H9 (cell line): ENCODE measurements around the gene COG2. TPM values are rescaled to one million over a fixed set of nuclear protein-coding genes. Genes with fewer than 3 reads are reported as not detected.

Source experiments
- DNase-seq: peaks from one replicate; pipeline ENCODE4 v3.0.0-alpha.2; 2017
- H2AFZ ChIP-seq: one replicate; pipeline ENCODE4 v1.6.1; 2013; ENCODE audit warnings: mild to moderate bottlenecking, low read length, control low read depth, moderate library complexity
- H2AK5ac ChIP-seq: 2 replicates; pipeline ENCODE4 v1.6.1; 2013; ENCODE audit warnings: low read length, control low read depth, mixed read lengths; ENCODE audit not compliant: insufficient read length
- H2BK120ac ChIP-seq: one replicate; pipeline ENCODE4 v1.6.1; 2013; ENCODE audit warnings: low read depth, mild to moderate bottlenecking, low read length, control low read depth, inconsistent platforms; ENCODE audit not compliant: poor library complexity, severe bottlenecking
- H2BK12ac ChIP-seq: 2 replicates; pipeline ENCODE4 v1.6.1; 2013; ENCODE audit warnings: low read length, control low read depth, mixed read lengths, low read depth; ENCODE audit not compliant: insufficient read length
- H2BK15ac ChIP-seq: 2 replicates; pipeline ENCODE4 v1.6.1; 2013; ENCODE audit warnings: low read depth, low read length, control low read depth
- H2BK20ac ChIP-seq: one replicate; pipeline ENCODE4 v1.6.1; 2013; ENCODE audit warnings: low read depth, mild to moderate bottlenecking, low read length, control low read depth, inconsistent platforms; ENCODE audit not compliant: poor library complexity, severe bottlenecking
- H2BK5ac ChIP-seq: 2 replicates; pipeline ENCODE4 v1.6.1; 2013; ENCODE audit warnings: low read length, control low read depth, mixed read lengths; ENCODE audit not compliant: insufficient read length
- H3K14ac ChIP-seq: 2 replicates; pipeline ENCODE4 v1.6.1; 2013; ENCODE audit warnings: low read length, control low read depth; ENCODE audit not compliant: insufficient read depth
- H3K18ac ChIP-seq: 2 replicates; pipeline ENCODE4 v1.6.1; 2013; ENCODE audit warnings: low read depth, mild to moderate bottlenecking, mixed read lengths, low read length, control low read depth; ENCODE audit not compliant: insufficient read length
- H3K23ac ChIP-seq: 2 replicates; pipeline ENCODE4 v1.6.1; 2013; ENCODE audit warnings: low read length, control low read depth, mixed read lengths, low read depth; ENCODE audit not compliant: insufficient read length
- H3K23me2 ChIP-seq: 2 replicates; pipeline ENCODE4 v1.6.1; 2013; ENCODE audit warnings: low read depth, mild to moderate bottlenecking, mixed read lengths, low read length, control low read depth; ENCODE audit not compliant: insufficient read length, poor library complexity, severe bottlenecking
- H3K27ac ChIP-seq: 2 replicates; pipeline ENCODE4 v1.5.1; 2013; ENCODE audit warnings: low read length, control low read depth, mixed read lengths, low read depth; ENCODE audit not compliant: insufficient read length
- H3K27me3 ChIP-seq: 2 replicates; pipeline ENCODE4 v1.6.1; 2013; ENCODE audit warnings: low read length, control low read depth, inconsistent platforms; ENCODE audit not compliant: insufficient read depth
- H3K4ac ChIP-seq: 2 replicates; pipeline ENCODE4 v1.6.1; 2013; ENCODE audit warnings: low read depth, mild to moderate bottlenecking, control low read depth, inconsistent platforms, low read length, moderate library complexity
- H3K4me1 ChIP-seq: 2 replicates; pipeline ENCODE4 v1.6.1; 2013; ENCODE audit warnings: low read length, control low read depth, inconsistent platforms; ENCODE audit not compliant: insufficient read depth
- H3K4me2 ChIP-seq: 2 replicates; pipeline ENCODE4 v1.6.1; 2013; ENCODE audit warnings: low read length, control low read depth, mixed read lengths; ENCODE audit not compliant: insufficient read length, insufficient read depth
- H3K56ac ChIP-seq: 2 replicates; pipeline ENCODE4 v1.6.1; 2013; ENCODE audit warnings: low read depth, mild to moderate bottlenecking, mixed read lengths, low read length, control low read depth; ENCODE audit not compliant: insufficient read length
- H3K79me1 ChIP-seq: 2 replicates; pipeline ENCODE4 v1.6.1; 2013; ENCODE audit warnings: low read depth, mild to moderate bottlenecking, moderate library complexity, low read length, control low read depth, inconsistent platforms; ENCODE audit not compliant: insufficient read depth, poor library complexity, severe bottlenecking
- H3K79me2 ChIP-seq: 2 replicates; pipeline ENCODE4 v1.6.1; 2013; ENCODE audit warnings: low read length, control low read depth, inconsistent platforms; ENCODE audit not compliant: insufficient read depth
- H3K9ac ChIP-seq: 2 replicates; pipeline ENCODE4 v1.6.1; 2013; ENCODE audit warnings: low read length, control low read depth, mixed read lengths; ENCODE audit not compliant: insufficient read length; ENCODE audit errors: extremely low read depth
- H3K9me3 ChIP-seq: one replicate; pipeline ENCODE4 v1.6.1; 2013; ENCODE audit warnings: low read depth, low read length, inconsistent platforms; ENCODE audit not compliant: control insufficient read depth
- H3T11ph ChIP-seq: one replicate; pipeline ENCODE4 v1.6.1; 2013; ENCODE audit warnings: mild to moderate bottlenecking, low read length, control low read depth, inconsistent platforms
- H4K20me1 ChIP-seq: one replicate; pipeline ENCODE4 v1.6.1; 2013; ENCODE audit not compliant: control insufficient read depth, insufficient read length, insufficient read depth
- H4K5ac ChIP-seq: 2 replicates; pipeline ENCODE4 v1.6.1; 2013; ENCODE audit warnings: low read depth, mild to moderate bottlenecking, mixed read lengths, low read length, control low read depth; ENCODE audit not compliant: insufficient read length
- H4K8ac ChIP-seq: replicated peaks from 2 replicates; pipeline ENCODE4 v1.6.1; 2013; ENCODE audit warnings: low read length, control low read depth, mixed read lengths, low read depth; ENCODE audit not compliant: insufficient read length
- H4K91ac ChIP-seq: 2 replicates; pipeline ENCODE4 v1.6.1; 2013; ENCODE audit warnings: low read depth, mild to moderate bottlenecking, moderate library complexity, mixed read lengths, low read length, control low read depth; ENCODE audit not compliant: insufficient read length
- H3K27ac Mint-ChIP-seq, 3 experiments: 2 replicates in 2 of 3; 3 replicates in 1 of 3; pipeline ENCODE4 v1.8.0; 2020 to 2021; ENCODE audit warnings: mixed read lengths in 3 of 3, mild to moderate bottlenecking in 1 of 3, moderate library complexity in 1 of 3
- H3K27me3 Mint-ChIP-seq: 2 replicates; pipeline ENCODE4 v1.8.0; 2021; ENCODE audit warnings: low read depth, mild to moderate bottlenecking, moderate library complexity, mixed read lengths
- H3K36me3 Mint-ChIP-seq, 3 experiments: 2 replicates in 2 of 3; 3 replicates in 1 of 3; pipeline ENCODE4 v1.8.0; 2020 to 2021; ENCODE audit warnings: low read depth in 3 of 3, mixed read lengths in 3 of 3; ENCODE audit not compliant: insufficient read depth in 1 of 3
- H3K4me1 Mint-ChIP-seq, 2 experiments: 2 replicates each; pipeline ENCODE4 v1.8.0; 2020; ENCODE audit warnings: mixed read lengths in 2 of 2
- H3K4me3 Mint-ChIP-seq, 2 experiments: 2 replicates in 1 of 2; 3 replicates in 1 of 2; pipeline ENCODE4 v1.8.0; 2020 to 2021; ENCODE audit warnings: mild to moderate bottlenecking in 2 of 2, mixed read lengths in 2 of 2, moderate library complexity in 1 of 2
- H3K9me3 Mint-ChIP-seq, 2 experiments: 2 replicates in 1 of 2; 3 replicates in 1 of 2; pipeline ENCODE4 v1.8.0; 2020; ENCODE audit warnings: mild to moderate bottlenecking in 2 of 2, mixed read lengths in 2 of 2, moderate library complexity in 1 of 2
- WGBS: extraction: QIAGEN DNeasy Blood & Tissue Kit; methylation state at CpG from one replicate; pipeline ENCODE4 v1.1.7; 2013; ENCODE audit warnings: missing lambda C conversion rate, low lambda C conversion rate, mixed read lengths; ENCODE audit not compliant: insufficient read length; ENCODE audit errors: extremely low coverage; 5-methylcytosine and 5-hydroxymethylcytosine counted together
- total RNA-seq: library from RNA; stranded (reverse); gene quantifications from 2 replicates; pipeline ENCODE4 v1.2.1, GENCODE V29; 2021
- TF ChIP-seq, protein P1 (sequence below): fragments of 200-600 bp; sonication (generic); conservative IDR thresholded peaks from 3 replicates; pipeline ENCODE4 v1.8.0; 2021; ENCODE audit warnings: antibody characterized with exemption, mild to moderate bottlenecking

COG2 gene
- total RNA-seq, 1 experiment from 2014 or later: 42.2 TPM

DNA sequence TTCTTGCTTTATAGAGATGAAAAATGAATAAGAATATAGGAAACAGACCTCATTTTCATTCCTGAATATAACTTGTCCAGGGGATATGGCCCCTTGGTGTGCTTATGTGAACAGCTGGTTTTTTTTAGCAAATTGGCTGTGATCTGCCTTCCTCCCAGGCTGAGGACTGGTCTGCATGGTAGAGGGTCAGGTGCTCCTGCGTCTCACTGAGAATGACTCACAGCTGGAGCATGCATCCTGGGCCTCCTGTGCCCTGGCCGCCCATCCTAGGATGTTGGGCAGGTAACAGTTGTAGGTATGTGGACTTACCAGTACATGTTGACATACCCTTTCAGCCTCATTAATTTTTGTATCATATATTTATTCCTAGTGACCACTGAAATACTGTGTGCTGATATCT is 41.9 kb downstream of the COG2 start:
- Histone ChIP-seq H2BK12ac (no peak overlapping the region), H4K20me1 (no peaks in the 10 kb centered on the region), H4K91ac (no peak overlapping the region), H2BK120ac (no peak overlapping the region), H2BK5ac (no peak overlapping the region), H3K79me1 (no peaks in the 10 kb centered on the region), H3K18ac (no peak overlapping the region), H2AK5ac (no peak overlapping the region), H3K14ac (no peak overlapping the region), H4K5ac (no peak overlapping the region), H3K27me3 (no peaks in the 10 kb centered on the region), H3K56ac (no peak overlapping the region), H3K4me2 (no peak overlapping the region), H3K4me1 (no peaks in the 10 kb centered on the region), H3K23me2 (no peaks in the 10 kb centered on the region), H3K4ac (no peak overlapping the region), H3K27ac (no peak overlapping the region), H3K23ac (no peak overlapping the region), H2BK20ac (no peak overlapping the region), H4K8ac (no peak overlapping the region), H3T11ph (no peak overlapping the region), H2AFZ (no peak overlapping the region), H3K79me2 (no peaks in the 10 kb centered on the region), H3K9ac (no peak overlapping the region), H3K9me3 (no peaks in the 10 kb centered on the region), H2BK15ac (no peak overlapping the region)
- no peak overlapping the region for H3K4me3 Mint-ChIP-seq
- 0 out of 7 replicates have a peak overlapping the region, but pooled peaks of 1 of the 3 experiments have one; percentile 48 for H3K27ac Mint-ChIP-seq
- peaks cover 4 to 74% (median 71%) of the 10 kb centered on the region in 3 experiments; a peak in 6 of 7 replicates for H3K36me3 Mint-ChIP-seq
- H3K4me1 Mint-ChIP-seq: no peaks in the 10 kb centered on the region
- no CpG with 5 or more reads among the region's 2 CpGs for WGBS
- TF ChIP-seq, protein P1, sequence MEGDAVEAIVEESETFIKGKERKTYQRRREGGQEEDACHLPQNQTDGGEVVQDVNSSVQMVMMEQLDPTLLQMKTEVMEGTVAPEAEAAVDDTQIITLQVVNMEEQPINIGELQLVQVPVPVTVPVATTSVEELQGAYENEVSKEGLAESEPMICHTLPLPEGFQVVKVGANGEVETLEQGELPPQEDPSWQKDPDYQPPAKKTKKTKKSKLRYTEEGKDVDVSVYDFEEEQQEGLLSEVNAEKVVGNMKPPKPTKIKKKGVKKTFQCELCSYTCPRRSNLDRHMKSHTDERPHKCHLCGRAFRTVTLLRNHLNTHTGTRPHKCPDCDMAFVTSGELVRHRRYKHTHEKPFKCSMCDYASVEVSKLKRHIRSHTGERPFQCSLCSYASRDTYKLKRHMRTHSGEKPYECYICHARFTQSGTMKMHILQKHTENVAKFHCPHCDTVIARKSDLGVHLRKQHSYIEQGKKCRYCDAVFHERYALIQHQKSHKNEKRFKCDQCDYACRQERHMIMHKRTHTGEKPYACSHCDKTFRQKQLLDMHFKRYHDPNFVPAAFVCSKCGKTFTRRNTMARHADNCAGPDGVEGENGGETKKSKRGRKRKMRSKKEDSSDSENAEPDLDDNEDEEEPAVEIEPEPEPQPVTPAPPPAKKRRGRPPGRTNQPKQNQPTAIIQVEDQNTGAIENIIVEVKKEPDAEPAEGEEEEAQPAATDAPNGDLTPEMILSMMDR: no peak
- no peaks in the 10 kb centered on the region for H3K9me3 Mint-ChIP-seq
- no peak for DNase-seq
- H3K27me3 Mint-ChIP-seq: no peaks in the 10 kb centered on the region
